ENCODE data around the gene SLC27A2.

SLC27A2 gene

DNA sequence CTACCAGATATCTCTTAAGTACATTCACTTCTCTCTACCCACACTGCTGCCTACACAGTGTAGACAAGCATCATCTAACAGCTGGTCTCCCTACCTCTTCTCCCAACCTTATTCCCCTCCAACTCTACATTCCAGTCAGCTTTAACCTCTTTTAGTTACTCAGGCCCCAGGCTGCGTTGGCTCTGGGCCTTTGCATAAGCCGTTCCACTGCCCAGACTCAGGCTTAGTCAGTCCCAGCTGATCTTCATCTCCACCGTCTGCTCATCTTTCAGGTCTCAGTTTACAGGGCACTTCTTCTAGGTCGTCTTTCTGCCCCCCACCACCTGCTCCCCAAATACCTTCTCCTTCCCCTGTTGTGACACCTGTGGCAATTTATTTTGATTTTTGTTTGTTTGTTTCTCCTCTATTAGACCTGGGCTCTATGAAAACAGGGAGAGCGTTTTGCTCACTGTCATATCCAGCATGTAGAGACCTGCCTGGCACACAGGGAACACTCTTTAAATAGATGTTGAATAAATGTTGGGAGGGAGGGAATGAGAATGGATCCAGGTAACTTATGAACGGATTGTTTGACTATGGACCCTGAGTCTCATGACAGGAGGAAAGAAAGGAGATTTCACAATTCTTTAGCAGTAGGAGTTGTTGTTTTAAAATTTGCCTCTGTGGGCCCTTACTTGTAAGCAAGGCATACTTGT, 11.1 kb downstream of the SLC27A2 start:
- DNase-seq, result no peak

DNA sequence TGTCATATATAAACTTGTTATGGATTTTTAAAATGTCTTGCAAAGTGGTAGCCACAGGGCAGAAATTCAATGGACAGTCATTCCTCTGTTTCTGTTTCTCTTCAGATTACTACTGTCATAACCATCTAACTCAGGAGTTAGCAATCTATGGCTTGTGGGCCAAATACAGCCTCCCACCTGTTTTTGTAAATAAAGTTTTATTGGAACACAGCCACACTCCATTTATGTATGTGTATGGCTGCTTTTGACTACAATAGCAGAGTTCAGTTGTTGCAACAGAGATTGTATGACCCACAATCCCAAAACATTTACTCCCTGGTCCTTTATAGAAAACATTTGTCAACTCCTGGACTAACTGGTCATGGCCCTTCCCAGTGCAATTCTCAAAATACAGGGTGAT, 20.0 kb downstream of the SLC27A2 start:
- no peak for DNase-seq

DNA sequence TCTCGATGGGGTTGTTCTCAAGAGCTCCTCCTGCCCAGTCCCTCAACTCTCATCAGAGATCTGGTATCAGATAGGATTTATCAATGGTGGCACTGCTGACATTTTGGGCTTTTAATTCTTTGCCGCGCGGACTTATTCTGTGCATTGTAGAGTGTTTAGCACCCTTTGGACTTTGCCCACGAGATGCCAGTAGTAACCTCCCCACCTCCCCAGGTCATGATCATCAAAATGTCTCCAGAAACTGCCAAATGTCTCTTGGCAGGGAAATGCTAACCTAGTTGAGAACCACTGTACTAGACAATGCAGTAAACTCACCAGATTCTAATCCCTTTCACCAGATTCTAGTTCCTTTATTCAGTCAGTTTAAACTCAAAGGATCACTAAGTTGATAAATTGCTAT, 24.0 kb downstream of the SLC27A2 start:
- no peak for DNase-seq

DNA sequence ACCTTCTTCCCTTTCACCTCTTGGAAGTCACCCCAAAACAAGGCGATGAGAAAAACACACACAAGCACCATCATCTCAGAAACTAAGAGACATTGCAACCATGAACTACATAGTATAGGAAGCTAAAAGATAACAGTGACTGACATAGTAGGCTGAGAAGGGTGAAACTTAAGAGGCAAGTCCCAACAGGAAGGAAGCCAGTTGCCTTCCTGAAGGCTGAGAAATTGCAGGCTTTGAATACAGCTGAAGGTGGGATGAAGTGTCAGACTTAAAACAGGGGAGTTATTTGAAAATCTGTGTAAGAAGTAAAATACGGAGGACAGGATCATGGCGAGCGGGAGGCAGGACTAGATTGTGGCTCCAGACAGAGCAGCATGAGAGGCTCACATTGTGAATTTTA, 27.8 kb downstream of the SLC27A2 start:
- DNase-seq, result no peak

DNA sequence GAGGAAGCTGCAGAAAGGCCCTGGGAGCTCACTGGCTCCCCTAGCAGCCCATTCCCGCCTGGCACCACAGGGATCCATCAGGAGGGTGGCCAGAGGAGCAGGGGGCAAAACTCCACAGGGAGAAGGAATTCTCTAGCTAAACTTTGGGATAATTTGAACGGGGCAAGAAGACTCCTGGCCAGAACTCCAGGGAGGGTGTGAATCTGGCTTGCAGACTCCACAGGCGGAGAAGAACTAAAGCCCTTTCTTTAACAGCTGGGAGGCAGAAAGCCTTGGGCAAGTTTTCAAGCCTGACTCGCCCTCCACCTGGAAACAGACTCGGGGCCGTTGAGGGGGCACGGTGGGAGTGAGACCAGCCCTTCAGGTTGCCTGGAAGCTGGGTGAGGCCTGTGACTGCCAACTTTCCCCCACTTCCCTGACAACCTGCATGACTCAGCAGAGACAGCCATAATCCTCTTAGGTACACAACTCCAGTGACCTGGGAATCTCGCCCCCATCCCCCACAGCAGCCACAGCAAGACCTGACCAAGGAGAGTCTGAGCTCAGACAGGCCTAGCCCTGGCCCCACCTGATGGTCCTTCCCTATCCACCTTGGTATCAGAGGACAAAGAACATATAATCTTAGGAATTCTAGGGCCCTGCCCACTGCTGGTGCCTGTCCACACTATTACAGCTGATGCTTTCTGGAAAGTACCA, 28.6 kb downstream of the SLC27A2 start:
- DNase-seq, result no peak

DNA sequence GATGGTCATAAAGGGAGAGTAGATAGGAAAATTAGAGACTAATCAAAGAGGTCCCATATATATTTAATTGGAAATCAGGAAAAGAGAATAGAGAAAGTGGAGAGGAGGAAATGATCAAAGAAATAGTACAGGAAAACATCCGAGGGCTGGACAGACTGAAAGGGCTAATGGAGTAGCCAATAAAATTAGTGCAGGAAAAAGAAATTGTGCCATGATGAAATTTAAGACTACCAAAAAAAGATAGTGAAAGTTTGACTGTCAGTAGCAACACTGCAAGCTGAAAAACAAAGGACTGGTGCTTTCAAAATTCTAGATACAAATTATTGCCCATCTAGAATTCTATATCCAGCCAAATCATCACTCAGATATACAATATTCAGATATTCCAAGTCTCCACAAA, 36.3 kb downstream of the SLC27A2 start:
- no peak for DNase-seq

DNA sequence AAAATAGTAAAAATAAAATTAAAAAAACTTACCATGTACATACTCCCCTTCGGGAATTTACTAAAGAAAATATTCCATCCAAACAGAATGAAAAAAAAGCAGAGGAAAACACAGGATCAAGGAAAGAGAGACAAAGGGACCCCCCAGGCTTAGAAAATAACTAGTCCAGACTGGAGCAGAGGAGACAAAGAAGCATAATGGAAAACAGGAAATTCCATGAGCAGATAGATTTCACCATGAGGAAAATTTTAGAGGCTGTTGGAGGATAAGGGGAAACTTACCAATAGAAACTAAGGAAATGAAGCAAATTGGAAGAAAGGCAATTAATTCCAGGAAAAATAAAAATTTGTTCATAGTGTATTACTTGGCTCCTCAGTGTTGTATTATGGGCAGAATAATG, 36.7 kb downstream of the SLC27A2 start:
- no peak for DNase-seq

DNA sequence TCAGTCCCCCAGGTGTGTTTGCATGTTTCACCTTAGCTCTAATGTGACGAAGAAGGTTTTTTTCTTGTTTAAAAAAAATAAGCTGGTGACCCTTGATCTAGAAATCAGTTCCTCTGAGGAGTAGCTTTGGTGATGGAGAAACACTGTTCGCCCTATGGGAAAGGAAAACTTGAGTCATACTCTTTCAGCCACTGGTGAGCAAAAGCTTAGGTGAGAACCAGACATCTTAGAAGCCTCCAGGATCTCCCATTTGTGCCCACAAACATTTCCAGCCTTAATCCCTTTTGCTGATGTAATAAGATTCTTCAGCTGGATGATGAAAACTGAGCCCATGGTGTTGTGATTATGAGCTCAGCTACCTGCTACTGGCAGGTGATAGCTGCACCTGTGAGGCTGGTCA, 37.8 kb downstream of the SLC27A2 start:
- DNase-seq, result no peak

DNA sequence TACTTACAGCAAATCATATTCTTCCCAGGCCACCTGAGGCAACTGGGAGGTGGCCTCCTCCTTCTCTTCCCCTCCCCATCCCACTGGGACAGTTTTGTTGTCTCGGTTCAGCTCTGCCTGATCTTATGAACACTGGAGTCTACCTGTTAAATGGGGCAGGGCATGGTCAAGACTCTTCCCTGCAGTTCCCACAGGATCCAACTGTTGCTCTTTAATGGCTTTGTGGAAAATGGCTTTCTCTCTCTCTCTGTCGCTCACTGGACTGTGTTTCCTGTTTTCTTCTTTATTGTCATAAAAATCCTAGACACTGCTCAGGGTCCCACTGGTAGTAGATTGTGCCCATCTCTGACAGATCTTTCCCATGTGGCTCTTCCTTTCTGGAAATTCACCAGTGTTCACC, 40.2 kb downstream of the SLC27A2 start:
- DNase-seq, result no peak

DNA sequence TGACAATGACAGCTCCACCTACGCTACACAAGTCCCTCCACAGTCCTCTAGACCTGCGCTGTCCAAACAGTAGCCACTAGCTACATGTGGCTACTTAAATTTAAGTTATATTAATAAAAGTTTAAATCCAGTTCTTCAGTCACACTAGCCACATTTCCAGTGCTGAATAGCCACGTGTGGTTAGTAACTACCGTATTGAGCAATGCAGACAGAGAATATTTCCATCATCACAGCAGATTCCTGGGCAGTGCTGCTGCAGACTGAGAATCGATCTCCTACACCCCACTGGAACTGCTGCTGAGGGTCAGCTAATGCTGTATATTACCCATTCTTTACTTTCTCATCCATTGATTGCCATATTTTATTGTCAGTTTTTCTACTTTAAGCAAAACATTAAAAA, 42.6 kb downstream of the SLC27A2 start:
- no peak for DNase-seq

DNA sequence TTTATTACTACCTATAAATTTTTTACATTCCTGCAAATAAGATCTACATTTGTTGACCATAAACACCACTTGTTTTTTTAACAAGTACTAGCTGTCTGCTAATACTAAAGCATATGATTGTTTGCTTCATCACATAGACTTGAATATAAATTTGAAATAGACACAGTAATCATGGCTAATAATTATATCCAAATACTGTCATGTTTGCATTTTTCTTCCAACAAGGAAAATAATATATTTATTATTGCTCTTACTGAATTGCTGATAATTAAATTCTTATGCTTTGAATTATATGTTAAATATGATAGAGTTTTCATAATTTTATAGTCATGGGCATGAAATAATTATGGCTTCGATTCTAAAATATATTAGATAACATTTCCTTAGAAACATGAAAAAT, 43.1 kb downstream of the SLC27A2 start:
- no peak for DNase-seq

DNA sequence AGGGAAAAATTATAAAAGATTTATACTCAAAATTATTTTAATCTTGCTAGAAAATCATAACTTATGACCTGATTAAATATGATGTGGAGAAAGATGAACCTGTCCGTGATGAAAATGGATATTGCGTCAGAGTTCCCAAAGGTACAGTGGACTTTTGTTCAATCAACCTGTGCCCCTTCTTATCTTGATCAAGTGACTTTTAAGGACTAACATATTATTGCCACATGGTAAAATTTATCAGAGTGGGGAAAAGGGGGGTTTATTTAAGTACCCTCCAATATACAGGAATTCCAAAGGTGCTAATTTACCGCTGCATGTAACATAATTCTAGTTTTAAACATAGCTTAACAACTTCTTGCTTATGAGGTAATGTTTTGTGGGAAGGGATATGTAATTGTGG, 43.9 kb downstream of the SLC27A2 start:
- DNase-seq, result no peak

DNA sequence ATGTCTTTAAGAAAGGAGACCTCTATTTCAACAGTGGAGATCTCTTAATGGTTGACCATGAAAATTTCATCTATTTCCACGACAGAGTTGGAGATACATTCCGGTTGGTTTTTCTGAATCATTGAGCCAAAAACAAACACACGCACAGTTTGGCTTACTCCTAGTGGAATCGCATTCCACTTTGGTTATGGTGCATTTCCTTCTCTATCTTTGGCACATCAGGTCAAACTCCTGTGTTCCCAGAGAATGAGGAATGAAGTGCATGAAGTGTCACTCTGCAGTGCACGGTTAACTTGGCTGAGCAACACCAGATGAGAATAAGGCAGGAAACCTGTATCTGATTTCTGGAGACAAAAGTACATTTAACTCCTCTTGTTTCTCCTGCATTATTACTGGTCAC, 45.1 kb downstream of the SLC27A2 start:
- DNase-seq, result no peak

DNA sequence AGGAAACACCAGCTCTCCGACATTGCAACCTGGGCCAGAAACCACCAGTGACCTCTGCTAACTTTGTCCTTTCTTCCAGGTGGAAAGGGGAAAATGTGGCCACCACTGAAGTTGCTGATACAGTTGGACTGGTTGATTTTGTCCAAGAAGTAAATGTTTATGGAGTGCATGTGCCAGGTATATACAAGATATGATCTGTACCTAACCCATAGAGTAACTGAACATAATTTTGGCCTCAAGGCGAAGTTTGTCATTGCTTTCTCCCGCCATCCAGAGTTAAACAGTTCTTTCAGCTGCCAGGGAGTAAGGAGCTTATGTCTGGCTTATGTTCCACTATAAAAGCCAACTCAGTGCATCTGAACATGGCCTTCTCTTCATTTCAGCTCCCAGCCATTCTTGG, 46.9 kb downstream of the SLC27A2 start:
- no peak for DNase-seq

DNA sequence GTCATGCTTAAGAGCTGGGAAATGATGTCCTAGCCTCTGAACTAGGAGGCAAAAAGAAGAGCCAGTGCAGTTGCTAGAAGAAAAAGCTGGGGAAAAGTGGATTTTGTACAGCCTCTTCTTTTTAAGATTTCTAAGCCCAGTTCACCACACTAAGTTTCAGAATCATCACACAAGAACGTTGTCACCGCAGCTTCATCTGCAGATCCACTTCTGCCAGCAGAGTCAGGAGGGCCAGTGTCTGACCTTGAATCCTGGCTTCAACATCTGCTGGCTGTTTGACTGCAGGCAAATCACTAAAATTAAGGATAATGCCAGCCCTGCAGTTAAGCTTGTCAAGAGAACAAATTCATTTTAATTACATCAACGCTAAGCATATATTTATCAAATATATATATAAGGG, 47.3 kb downstream of the SLC27A2 start:
- DNase-seq, result no peak

DNA sequence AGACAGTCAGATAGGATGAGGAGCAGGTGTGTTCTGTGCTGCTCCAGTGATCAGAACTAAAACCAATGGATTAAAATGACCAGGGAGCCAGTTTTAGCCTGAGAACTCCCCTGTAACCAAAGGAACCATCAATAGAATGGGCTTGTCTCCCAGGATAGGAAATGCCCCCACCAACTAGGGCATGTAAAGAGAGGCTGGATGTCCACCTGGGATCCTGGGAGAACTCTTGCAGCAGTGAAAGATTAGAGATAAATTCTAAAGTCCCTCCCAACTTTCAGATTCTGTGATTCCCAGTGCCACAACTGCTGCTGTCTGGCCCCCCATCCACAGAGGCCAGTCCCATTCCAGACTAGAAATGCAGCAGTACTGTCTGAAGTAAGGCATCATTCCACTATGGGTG, 49.8 kb downstream of the SLC27A2 start:
- no peak for DNase-seq

DNA sequence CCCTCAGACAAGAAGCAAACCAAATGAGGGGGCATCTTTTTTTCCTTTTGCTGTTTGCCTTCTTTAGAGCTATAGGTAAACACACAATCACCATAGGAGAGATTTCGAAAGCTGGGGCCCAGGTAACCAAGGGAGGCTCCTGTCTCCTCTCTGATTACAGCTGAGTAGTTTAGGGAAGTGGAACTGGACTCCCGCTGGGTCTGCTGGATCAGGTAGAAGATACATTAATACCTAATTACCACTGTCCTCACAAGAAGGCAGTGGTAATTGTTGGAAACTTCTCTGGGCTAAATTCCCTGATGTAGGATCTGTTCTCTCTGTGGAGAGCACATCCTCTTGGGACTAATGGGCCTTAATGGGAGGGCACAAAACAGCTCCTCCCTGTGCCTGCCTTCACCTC, 50.8 kb downstream of the SLC27A2 start:
- DNase-seq, result no peak

DNA sequence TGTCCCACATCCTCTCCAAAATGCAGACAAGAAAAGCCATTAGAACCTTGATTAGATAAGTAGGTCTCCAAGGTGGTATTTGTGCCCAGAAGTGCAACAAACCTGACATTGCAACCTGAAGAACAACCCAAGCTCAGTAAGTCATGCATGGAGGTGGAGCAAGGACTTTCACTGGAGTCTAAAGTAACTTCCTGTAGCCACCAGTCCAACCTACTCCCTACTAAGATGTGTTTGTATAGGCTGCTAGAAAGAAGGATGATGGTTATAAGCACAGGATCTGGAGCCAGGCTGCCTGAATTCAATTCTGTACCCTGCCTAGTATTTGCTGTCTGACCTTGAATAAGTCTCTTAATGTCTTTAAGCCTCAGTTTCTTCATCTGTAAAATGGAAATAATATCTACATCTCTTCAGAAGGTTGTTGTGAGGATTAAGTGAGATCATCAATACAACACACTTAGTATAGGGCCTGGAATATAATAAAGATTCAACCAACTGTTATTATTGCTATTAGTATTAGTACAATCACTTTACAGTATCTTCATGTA, 51.3 kb downstream of the SLC27A2 start:
- DNase-seq, result no peak

DNA sequence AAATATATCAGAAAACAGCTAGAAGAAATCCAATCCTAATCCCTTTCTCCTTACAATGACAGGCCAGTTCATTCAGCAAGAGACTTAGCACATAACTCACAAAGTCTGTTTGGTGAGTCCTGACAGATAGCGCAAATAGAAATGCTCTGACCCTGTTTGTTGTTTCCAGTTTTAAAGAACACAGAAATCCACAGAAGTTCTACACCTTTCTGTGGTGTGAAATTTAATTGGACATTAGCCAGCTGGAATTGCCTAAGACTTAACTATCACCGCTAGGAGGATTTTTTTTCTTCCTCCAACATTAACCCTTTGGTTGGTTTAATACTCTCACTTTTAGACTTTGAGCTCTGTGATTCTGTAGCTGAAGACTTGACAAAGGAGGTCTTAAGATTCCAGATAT, 52.8 kb downstream of the SLC27A2 start:
- DNase-seq, result no peak

DNA sequence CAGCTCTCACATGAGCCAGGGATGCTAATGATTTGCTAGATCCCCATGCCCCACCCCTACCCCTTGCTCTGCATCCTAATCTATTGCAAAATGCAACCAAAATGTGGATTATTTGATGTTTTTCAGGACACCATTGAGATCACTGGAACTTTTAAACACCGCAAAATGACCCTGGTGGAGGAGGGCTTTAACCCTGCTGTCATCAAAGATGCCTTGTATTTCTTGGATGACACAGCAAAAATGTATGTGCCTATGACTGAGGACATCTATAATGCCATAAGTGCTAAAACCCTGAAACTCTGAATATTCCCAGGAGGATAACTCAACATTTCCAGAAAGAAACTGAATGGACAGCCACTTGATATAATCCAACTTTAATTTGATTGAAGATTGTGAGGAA, 53.8 kb downstream of the SLC27A2 start:
- DNase-seq, result no peak

DNA sequence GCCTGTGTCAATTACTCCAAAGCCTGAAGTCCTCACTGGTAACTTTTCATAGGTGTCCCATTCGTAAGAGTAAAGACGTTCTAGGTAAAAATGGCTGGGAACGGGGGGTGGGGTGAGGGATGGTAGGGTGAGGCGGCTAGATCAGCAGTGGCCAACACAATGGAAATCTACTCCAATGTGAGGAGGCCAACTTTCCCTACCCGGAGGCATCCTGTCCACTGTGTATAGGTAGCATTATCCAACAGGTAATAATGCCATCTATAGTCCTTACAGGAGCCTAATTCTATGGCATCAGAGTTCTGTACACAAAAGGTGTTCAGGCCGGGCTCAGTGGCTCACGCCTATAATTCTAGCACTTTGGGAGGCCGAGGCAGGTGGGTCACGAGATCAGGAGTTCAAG, 54.4 kb downstream of the SLC27A2 start:
- DNase-seq, result no peak

DNA sequence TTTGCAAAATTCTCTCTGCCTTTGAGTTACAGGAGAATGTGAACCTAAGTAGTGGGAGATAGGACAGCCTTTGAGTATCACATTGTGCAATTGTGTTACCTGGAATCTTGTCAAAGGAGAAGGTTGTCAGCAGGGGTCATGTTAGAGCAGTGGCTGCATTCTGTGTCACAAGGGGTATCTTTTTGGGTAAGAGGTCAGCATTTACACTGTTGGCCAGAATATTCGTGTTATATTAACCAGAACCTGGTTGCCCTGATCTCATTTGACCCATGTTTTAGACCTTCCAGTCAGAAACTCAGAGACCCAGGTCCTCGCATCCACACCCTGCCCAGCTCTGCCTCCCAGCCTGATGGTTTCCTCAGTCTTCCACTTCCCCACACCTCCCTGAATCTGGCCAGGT, 56.3 kb downstream of the SLC27A2 start:
- no peak for DNase-seq

DNA sequence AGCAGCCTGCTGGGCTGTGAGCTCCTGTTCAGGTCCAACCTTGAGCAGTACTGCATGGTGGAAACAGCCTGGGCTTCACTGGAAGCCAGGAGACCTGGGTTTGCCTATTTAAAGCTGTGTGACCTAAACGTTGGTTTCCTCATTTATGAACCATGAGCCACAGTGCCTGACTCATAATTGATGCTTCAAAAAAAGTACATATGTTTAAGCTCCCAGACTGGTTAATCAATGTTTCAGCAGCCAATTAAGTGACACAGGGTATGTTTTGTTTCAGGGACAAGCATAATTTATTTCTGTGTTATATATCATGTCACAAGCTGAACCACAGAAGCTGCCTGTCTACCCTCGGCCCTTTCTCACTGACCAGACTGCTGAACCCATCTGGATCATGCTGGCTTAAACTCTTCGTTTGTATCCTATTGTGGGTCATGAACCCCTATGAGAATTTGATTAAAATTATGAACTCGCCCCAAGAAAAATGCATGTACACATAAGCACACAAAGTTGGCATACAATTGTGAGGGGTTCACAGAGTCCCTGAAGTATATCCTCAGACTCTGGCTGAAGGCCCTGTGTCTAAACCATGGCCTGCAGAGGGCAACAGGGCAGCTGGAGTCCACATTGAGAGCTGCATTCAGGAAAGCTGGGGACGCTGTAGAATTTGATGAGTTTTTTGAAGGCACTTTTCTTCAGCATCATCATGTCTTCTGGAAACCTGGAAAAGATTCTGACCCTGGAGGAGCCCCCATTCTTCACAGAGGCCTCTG, 59.9 kb downstream of the SLC27A2 start:
- DNase-seq, result no peak

DNA sequence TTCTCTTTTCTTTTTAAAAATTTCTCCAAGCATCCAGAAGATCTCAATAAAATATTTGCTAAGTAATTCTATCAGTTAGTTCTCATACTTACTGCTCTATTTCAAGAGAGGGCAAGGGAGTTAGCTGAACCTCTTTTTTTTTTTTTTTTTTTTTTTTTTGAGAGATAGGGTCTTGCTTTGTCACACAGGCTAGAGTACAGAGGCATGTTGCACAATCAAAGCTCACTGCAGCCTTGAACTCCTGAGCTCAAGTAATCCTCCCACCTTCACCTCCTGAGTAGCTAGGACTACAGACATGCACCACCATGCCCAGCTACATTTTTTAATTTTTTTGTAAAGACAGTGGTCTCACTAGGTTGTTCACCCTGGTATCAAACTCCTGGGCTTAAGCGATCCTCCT, 62.2 kb downstream of the SLC27A2 start:
- no peak for DNase-seq

Measured in NCI-H774 (cell line).